Measurements from ENCODE around the gene GKN2.

- TF ChIP-seq EZH2 (IDR thresholded peaks at IDR 0.05; ENCODE audit: borderline replicate concordance, low read depth, low read length, poor library complexity, severe bottlenecking) (no peak), CTCF (conservative IDR thresholded peaks at IDR 0.05; ENCODE audit: low read depth, low read length) (no peak)
These were observed 18.0 kb upstream of the GKN2 start for GRCh38 chr2:68970566-68971265.
